ENCODE measurements around the gene CTSF. TPM values are rescaled to one million over a fixed set of nuclear protein-coding genes. Genes with fewer than 3 reads are reported as not detected.

Gene CTSF
- total RNA-seq, result 15.0 and 59.5 TPM in 2 replicates

DNA sequence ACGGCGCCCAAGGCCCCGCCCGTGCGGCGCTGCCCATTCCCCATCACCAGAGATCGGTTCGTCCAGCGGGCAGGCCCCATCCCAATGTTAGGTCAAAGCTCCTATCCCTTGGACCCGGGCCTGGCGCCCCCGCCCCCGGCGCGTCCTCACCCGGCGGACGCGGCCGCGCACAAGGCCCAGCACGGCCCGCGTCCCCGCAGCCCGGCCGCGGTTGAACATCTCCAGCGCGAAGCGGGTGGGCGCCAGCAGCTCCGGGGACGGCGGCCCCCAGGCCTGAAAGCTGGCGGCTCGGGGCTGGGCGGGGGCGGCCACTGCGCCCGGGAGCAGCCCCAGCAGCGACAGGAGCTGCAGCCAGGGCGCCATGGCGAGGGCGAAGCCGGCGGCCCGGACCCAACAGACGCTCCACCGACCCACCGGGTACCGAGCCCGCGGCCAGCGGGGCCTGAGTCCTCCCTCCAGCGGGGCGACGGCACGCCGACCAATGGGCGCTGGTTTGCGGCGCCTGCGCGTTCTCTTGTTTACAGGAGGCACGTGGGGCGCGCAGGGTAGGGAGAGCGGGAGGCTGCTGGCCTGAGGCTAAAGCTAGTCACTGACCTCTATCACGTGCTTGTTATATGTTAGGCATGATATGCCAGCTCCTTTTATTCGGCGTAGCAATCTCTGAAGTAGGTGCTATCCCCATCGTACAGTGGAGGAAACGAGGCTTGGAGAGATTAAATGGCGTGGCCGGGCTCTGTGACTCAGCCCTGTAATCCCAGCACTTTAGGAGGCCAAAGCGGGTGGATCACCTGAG, at the start of gene CTSF:
TSS of gene CTSF (minus strand) at position 483 of the 793 bp plus-strand sequence. CDS start at position 363, 120 bp downstream.

DNA sequence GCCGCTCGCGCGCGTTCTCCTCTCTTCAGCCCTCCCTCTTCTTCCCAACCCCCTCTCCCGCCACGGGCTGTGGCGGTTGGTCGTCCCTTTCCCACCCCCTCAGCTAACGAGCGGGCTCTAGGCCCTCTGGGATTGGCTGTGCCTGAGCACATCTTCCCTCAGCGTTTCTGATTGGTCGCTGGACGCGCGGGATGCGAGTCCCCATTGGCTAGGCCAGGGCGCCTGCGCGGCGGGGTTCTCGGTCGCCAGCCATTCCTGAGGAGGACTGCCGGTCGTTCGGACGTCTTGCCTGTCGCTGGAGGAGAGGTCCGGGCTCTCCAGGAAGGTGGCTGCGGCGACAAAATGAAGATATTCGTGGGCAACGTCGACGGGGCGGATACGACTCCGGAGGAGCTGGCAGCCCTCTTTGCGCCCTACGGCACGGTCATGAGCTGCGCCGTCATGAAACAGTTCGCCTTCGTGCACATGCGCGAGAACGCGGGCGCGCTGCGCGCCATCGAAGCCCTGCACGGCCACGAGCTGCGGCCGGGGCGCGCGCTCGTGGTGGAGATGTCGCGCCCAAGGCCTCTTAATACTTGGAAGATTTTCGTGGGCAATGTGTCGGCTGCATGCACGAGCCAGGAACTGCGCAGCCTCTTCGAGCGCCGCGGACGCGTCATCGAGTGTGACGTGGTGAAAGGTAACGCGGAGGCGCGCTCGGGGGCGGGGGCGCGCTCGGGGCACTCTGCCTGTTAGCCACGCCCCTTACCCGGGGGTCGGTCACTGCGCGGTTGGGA, 48.2 kb upstream of the CTSF start, which contains the start of gene RBM14:
TSS of gene RBM14 (plus strand) at position 252 of the 776 bp plus-strand sequence. CDS start at position 343, 91 bp downstream.

DNA sequence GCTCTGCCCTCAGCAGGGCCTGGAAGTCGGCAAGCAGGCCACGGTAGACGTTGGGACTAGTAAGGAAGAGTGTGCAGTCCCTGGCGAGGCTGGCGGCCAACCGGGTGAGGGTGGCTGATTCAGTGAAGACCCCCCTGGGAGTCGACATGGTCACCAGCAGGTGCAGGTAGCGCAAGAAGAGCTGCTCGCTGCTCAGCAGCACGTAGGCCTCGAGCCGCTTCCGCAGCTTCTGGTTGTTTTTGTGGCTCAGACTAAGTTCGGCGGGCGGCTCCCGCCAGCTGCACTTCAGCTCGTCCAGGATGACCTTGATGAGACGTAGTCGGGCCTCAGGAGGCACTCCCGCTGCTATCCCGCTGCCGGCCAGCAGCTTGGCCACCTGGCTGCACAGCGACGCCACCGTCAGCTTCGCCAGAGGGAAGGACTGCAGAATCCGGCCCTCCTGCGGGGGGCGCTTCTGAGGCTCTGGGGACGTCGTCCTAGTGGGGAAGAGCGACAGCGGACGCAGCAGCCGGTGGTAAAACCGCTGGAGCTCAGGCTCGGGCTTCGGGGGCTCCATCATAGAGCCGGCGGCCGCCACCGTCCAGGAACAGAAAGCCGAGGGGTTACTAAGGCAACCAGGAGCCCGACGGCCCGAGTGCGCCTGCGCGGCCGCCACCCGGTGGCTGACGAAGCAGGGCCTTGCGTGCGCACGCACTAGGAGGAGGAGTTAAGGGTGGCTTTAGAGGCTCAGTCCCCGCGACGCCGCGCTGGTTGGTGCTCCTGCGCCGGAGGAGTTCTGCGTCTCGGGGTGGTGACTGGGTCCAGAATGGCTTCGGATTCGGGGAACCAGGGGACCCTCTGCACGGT, 24.3 kb upstream of the CTSF start, which contains the start of the genes CCDC87 and CCS:
TSS of gene CCDC87 (minus strand) at position 607 of the 846 bp plus-strand sequence. CDS start at position 559, 48 bp downstream.
TSS of gene CCS (plus strand) at position 729 of the 846 bp plus-strand sequence. CDS start at position 806, 77 bp downstream.

DNA sequence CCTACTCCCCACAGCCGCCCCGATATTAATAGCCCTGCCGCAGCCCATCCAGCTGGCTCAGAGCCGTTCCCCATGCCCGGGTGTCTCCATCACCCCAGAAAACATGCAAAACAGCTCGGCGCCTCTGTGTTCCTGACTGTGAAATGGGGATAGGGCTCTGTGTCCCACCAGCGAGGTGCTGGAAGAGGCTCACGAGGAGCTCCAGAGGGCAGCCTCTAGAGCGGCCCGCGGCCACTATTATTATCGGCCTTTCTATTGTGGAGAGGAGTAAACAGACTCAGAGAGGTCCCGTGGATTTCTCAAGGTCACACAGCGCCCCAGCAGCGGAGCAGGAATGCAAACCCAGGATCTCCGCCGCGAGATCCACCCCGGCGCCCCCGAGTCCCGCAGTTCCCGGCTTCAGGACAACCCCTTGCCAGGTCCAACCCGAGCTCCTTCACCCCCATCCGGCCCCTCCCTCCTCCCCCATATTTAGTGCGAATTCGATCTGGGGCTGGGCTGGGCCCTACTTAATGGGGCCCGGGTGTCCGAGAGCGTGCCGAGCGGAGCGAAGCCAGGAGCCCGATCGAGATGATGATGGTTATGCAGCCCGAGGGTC, 21.9 kb downstream of the CTSF start, which contains the start of gene ACTN3:
TSS of gene ACTN3 (plus strand) at position 536 of the 598 bp plus-strand sequence. CDS start at position 571, 35 bp downstream.

DNA sequence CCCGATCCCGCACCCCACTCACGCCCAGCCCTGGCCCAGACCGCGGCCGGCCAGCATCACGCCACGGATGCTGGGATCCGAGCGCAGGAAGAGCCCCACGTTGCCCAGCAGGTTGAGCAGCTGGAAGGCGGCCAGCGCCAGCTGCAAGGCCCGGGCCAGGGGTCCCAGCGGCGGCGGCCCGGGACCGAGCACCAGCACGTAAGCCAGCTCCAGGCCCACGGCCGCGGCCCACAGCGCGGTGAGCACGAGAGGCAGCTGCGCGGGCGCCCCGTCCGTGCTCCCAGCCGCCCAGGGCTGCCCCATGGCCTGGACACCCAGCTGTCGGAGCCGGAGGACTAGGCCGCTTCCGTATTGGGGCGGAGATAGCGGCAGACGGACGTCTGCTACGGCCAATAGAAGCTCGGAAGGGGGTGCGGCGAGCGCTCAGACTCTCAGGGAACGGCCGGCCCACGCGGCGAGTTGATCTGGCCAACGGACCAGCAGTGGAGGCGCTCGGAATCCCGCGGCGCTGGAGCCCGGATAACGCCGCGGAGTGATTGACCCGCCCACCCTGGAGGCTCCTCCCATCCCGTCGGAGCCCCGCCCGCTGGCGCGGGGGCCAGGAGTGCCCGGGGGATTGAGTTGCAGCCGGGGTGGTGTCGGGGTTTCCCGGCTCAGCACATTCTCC, 22.6 kb downstream of the CTSF start, which contains the start of gene ZDHHC24:
TSS of gene ZDHHC24 (minus strand) at position 348 of the 667 bp plus-strand sequence. CDS start at position 303, 45 bp downstream.

Other genes with a start within 250 kb of the CTSF start
- gene RIN1, start 232.2 kb downstream of the CTSF start, total RNA-seq, result 44.8 and 54.4 TPM in 2 replicates
- 36.9 and 65.2 TPM in 2 replicates for gene BRMS1, start 223.5 kb downstream of the CTSF start, total RNA-seq
- gene B4GAT1, start 221.0 kb downstream of the CTSF start, total RNA-seq, result 41.3 and 58.1 TPM in 2 replicates
- gene SLC29A2, start 196.8 kb downstream of the CTSF start, total RNA-seq, result 0.58 and 0.66 TPM in 2 replicates
- 0.29 TPM in 1 of 2 replicates, not detected in the other for gene NPAS4, start 147.6 kb downstream of the CTSF start, total RNA-seq
- gene MRPL11, start 129.8 kb downstream of the CTSF start, total RNA-seq, result 37.1 and 69.4 TPM in 2 replicates
- gene PELI3, start 101.7 kb downstream of the CTSF start, total RNA-seq, result 15.3 and 28.0 TPM in 2 replicates
- gene DPP3, start 88.2 kb downstream of the CTSF start, total RNA-seq, result 40.1 and 58.4 TPM in 2 replicates
- gene BBS1, start 58.0 kb downstream of the CTSF start, total RNA-seq, result 32.9 and 45.7 TPM in 2 replicates
- gene ZDHHC24, start 22.6 kb downstream of the CTSF start, total RNA-seq, result 10.6 and 21.3 TPM in 2 replicates
- gene ACTN3, start 21.7 kb downstream of the CTSF start, total RNA-seq, result 0.17 TPM in 1 of 2 replicates, not detected in the other
- 0.29 and 1.2 TPM in 2 replicates for gene CCDC87, start 24.5 kb upstream of the CTSF start, total RNA-seq
- gene CCS, start 24.6 kb upstream of the CTSF start, total RNA-seq, result 68.2 and 80.9 TPM in 2 replicates
- gene RBM14, start 48.0 kb upstream of the CTSF start, total RNA-seq, result 30.6 and 31.6 TPM in 2 replicates
- 94.7 and 103 TPM in 2 replicates for gene RBM4, start 70.1 kb upstream of the CTSF start, total RNA-seq
- gene RBM4B, start 109.3 kb upstream of the CTSF start, total RNA-seq, result 28.2 and 32.6 TPM in 2 replicates
- gene SPTBN2, start 160.6 kb upstream of the CTSF start, total RNA-seq, result 1.2 and 2.6 TPM in 2 replicates